ENCODE measurements around the gene GMPPB.
"Not testable (repeated sequence)": the region's sequence is repeated elsewhere in the genome, so short reads cannot be mapped to it uniquely, and the experiment has no call there.

GRCh38 chr3:49691481-49691880 lies 32.3 kb downstream of the GMPPB start:
- not testable (repeated sequence) for TF ChIP-seq ZNF3 (CRISPR knock-in tag; IDR thresholded peaks at IDR 0.05); NR2C1 (IDR thresholded peaks at IDR 0.05); NR2C1 (tag; IDR thresholded peaks at IDR 0.05); PTBP1 (IDR thresholded peaks at IDR 0.05; ENCODE audit: low read depth, low read length)

Measured in K562 (cell line).